A549 (cell line): ENCODE results near the gene CXCR5. TPM values are rescaled to one million over a fixed set of nuclear protein-coding genes. Genes with fewer than 3 reads are reported as not detected.
A peak's percentile ranks its signal among the peaks of the same experiment; 100 is the strongest.

ENCODE experiments used
- ATAC-seq, 2 experiments: fragments of 200-7000 bp in 1 of 2; fragments of >200 bp in 1 of 2; cut with Nextera tagmentation in 1 of 2; cut with Tn5 transposase in 1 of 2; 3 replicates each; pipeline versions ENCODE4 v1.8.0 to v1.9.1; 2018 to 2020; ENCODE audit warnings: mild to moderate bottlenecking in 1 of 2, moderate library complexity in 1 of 2
- CTCF ChIA-PET: fragments of 300-600 bp; sonication (Branson Sonifier 250); formaldehyde crosslinking; extraction: SDS; loops from one replicate; lab custom pipeline; 2021; ENCODE audit warnings: antibody characterized with exemption, inconsistent platforms; lab: Yijun Ruan, JAX
- POLR2A ChIA-PET: fragments of 350-600 bp; formaldehyde crosslinking; extraction: SDS; loops from one replicate; lab custom pipeline; 2021; ENCODE audit warnings: antibody characterized with exemption, inconsistent platforms; lab: Yijun Ruan, JAX
- DNase-seq, 2 experiments: peaks; one replicate each; pipeline versions ENCODE4 v3.0.0 to v3.0.0-alpha.2; 2011 to 2016; ENCODE audit warnings: low read depth in 1 of 2, low spot score in 1 of 2
- FAIRE-seq: peaks from 2 replicates; lab custom pipeline; 2011; peaks lifted over from hg19 to GRCh38; lab: Jason Lieb, UNC
- H3K27ac ChIP-seq, 2 experiments: fragments of >200 bp; sonication (Bioruptor Twin); formaldehyde crosslinking; 3 replicates each; pipeline ENCODE4 v1.5.1; 2016 to 2017
- H3K4me1 ChIP-seq: fragments of >200 bp; sonication (Bioruptor Twin); formaldehyde crosslinking; 3 replicates; pipeline ENCODE4 v1.6.1; 2016
- H3K4me2 ChIP-seq: fragments of >200 bp; sonication (Bioruptor Twin); formaldehyde crosslinking; 3 replicates; pipeline ENCODE4 v1.6.1; 2016
- H3K4me3 ChIP-seq: fragments of >200 bp; sonication (Bioruptor Twin); formaldehyde crosslinking; 3 replicates; pipeline ENCODE4 v1.5.1; 2016
- H3K9me3 ChIP-seq: fragments of >200 bp; sonication (Bioruptor Twin); formaldehyde crosslinking; 3 replicates; pipeline ENCODE4 v1.6.1; 2016
- BHLHE40 ChIP-seq: IDR thresholded peaks from 2 replicates; pipeline ENCODE4 v1.6.1; 2012; ENCODE audit warnings: low read depth, low read length, inconsistent platforms
- CEBPB ChIP-seq, 2 experiments: fragments of >200 bp in 1 of 2; sonication (Bioruptor Twin) in 1 of 2; formaldehyde crosslinking in 1 of 2; IDR thresholded peaks; 2 replicates each; pipeline ENCODE4 v1.6.1; 2012 to 2016
- EHF ChIP-seq: fragments of 250-450 bp; sonication (Bioruptor Pico); IDR thresholded peaks from 2 replicates; pipeline ENCODE4 v1.5.0; 2020; ENCODE audit warnings: mild to moderate bottlenecking
- EHMT2 ChIP-seq: fragments of 200-600 bp; sonication (generic); IDR thresholded peaks from 2 replicates; pipeline ENCODE4 v1.6.1; 2016; ENCODE audit warnings: antibody characterized with exemption, low read depth, mild to moderate bottlenecking, moderate library complexity
- EP300 ChIP-seq, 2 experiments: fragments of >200 bp; sonication (Bioruptor Twin); formaldehyde crosslinking; IDR thresholded peaks; 2 replicates in 1 of 2; 3 replicates in 1 of 2; pipeline ENCODE4 v1.6.1; 2016 to 2017
- FOSB ChIP-seq: fragments of 250-450 bp; sonication (Bioruptor Pico); IDR thresholded peaks from 2 replicates; pipeline ENCODE4 v1.5.0; 2020; ENCODE audit warnings: mild to moderate bottlenecking, moderate library complexity
- FOSL2 ChIP-seq, 2 experiments: fragments of 450-650 bp in 1 of 2; fragments of >200 bp in 1 of 2; sonication (Bioruptor Twin) in 1 of 2; formaldehyde crosslinking; IDR thresholded peaks; 2 replicates each; pipeline versions ENCODE4 v1.5.0 to v1.6.1; 2016 to 2020; ENCODE audit warnings: mild to moderate bottlenecking in 1 of 2, moderate library complexity in 1 of 2
- FOXS1 ChIP-seq: fragments of 250-450 bp; sonication (Bioruptor Pico); IDR thresholded peaks from 2 replicates; pipeline ENCODE4 v1.5.0; 2020; ENCODE audit warnings: mild to moderate bottlenecking, moderate library complexity
- GATA3 ChIP-seq: IDR thresholded peaks from 2 replicates; pipeline ENCODE4 v1.6.1; 2012; ENCODE audit warnings: borderline replicate concordance
- HOXA7 ChIP-seq: fragments of 250-450 bp; sonication (Bioruptor Pico); IDR thresholded peaks from 2 replicates; pipeline ENCODE4 v1.5.0; 2020; ENCODE audit warnings: mild to moderate bottlenecking, moderate library complexity
- HOXB13 ChIP-seq: fragments of 250-450 bp; sonication (Bioruptor Pico); IDR thresholded peaks from 2 replicates; pipeline ENCODE4 v1.5.0; 2020; ENCODE audit warnings: low read depth, mild to moderate bottlenecking, moderate library complexity
- HOXB5 ChIP-seq: fragments of 250-450 bp; sonication (Bioruptor Pico); IDR thresholded peaks from 2 replicates; pipeline ENCODE4 v1.5.0; 2020; ENCODE audit warnings: mild to moderate bottlenecking, moderate library complexity
- JUN ChIP-seq, 2 experiments: fragments of >200 bp; sonication (Bioruptor Twin); formaldehyde crosslinking; IDR thresholded peaks; 2 replicates in 1 of 2; 3 replicates in 1 of 2; pipeline ENCODE4 v1.6.1; 2016 to 2017
- JUNB ChIP-seq: fragments of >200 bp; sonication (Bioruptor Twin); formaldehyde crosslinking; IDR thresholded peaks from 2 replicates; pipeline ENCODE4 v1.6.1; 2016
- KDM1A ChIP-seq: fragments of 200-600 bp; sonication (generic); IDR thresholded peaks from 2 replicates; pipeline ENCODE4 v1.6.1; 2016; ENCODE audit warnings: low read depth, mild to moderate bottlenecking
- KDM5A ChIP-seq: fragments of 200-600 bp; sonication (generic); IDR thresholded peaks from 2 replicates; pipeline ENCODE4 v1.6.1; 2016; ENCODE audit warnings: antibody characterized with exemption, mild to moderate bottlenecking
- MAZ ChIP-seq: fragments of 150-350 bp; IDR thresholded peaks from 2 replicates; pipeline ENCODE4 v1.6.1; 2014; ENCODE audit warnings: antibody characterized with exemption, low read depth, low read length, borderline replicate concordance
- NFE2L2 ChIP-seq: fragments of 150-350 bp; conservative IDR thresholded peaks from 2 replicates; pipeline ENCODE4 v1.6.1; 2014; ENCODE audit warnings: low read length
- NPAS2 ChIP-seq: fragments of 250-450 bp; sonication (Bioruptor Pico); IDR thresholded peaks from 2 replicates; pipeline ENCODE4 v1.8.0; 2022; ENCODE audit warnings: mild to moderate bottlenecking, moderate library complexity, borderline replicate concordance
- PHF8 ChIP-seq: fragments of 200-600 bp; sonication (generic); IDR thresholded peaks from 2 replicates; pipeline ENCODE4 v1.6.1; 2016; ENCODE audit warnings: low read depth, mild to moderate bottlenecking, antibody characterized with exemption, moderate library complexity, borderline replicate concordance
- POLR2A ChIP-seq: IDR thresholded peaks from 2 replicates; pipeline ENCODE4 v1.6.1; 2012; ENCODE audit warnings: mild to moderate bottlenecking, low read length
- RARB ChIP-seq: fragments of 250-450 bp; sonication (Bioruptor Pico); IDR thresholded peaks from 2 replicates; pipeline ENCODE4 v1.8.0; 2021; ENCODE audit warnings: mild to moderate bottlenecking, moderate library complexity
- RNF2 ChIP-seq: fragments of 200-600 bp; sonication (generic); IDR thresholded peaks from 2 replicates; pipeline ENCODE4 v1.6.1; 2016; ENCODE audit warnings: low read depth, mild to moderate bottlenecking, antibody characterized with exemption, moderate library complexity, borderline replicate concordance
- TFCP2L1 ChIP-seq: fragments of 250-450 bp; sonication (Bioruptor Pico); IDR thresholded peaks from 2 replicates; pipeline ENCODE4 v1.5.0; 2021; ENCODE audit warnings: mild to moderate bottlenecking
- TP53 ChIP-seq: fragments of 250-450 bp; sonication (Bioruptor Pico); IDR thresholded peaks from 2 replicates; pipeline ENCODE4 v1.5.0; 2021; ENCODE audit warnings: mild to moderate bottlenecking, moderate library complexity
- ZSCAN20 ChIP-seq: fragments of 250-450 bp; sonication (Bioruptor Pico); IDR thresholded peaks from 2 replicates; pipeline ENCODE4 v1.8.0; 2022; ENCODE audit warnings: mild to moderate bottlenecking, moderate library complexity
- WGBS: methylation state at CpG from one replicate; pipeline ENCODE4 v1.1.6; 2017; ENCODE audit errors: missing lambda C conversion rate; 5-methylcytosine and 5-hydroxymethylcytosine counted together
- polyA plus RNA-seq, 4 experiments: library from polyadenylated mRNA; depleted of rRNA in 3 of 4; stranded (reverse); fragments of >200 nt; fragmentation: RNase III in 1 of 4; extraction: RNeasy Plus Mini Kit Qiagen cat#74134 plus additional on column Dnase treatment in 1 of 4; gene quantifications; 2 replicates in 3 of 4; 3 replicates in 1 of 4; pipeline ENCODE4 v1.2.3, GENCODE V29; 2011 to 2017
- TF ChIP-seq, protein P1 (sequence below): fragments of 250-450 bp; sonication (Bioruptor Pico); IDR thresholded peaks from 2 replicates; pipeline ENCODE4 v1.5.0; 2020; ENCODE audit warnings: low read depth, mild to moderate bottlenecking, moderate library complexity
- TF ChIP-seq, protein P2 (sequence below): IDR thresholded peaks from 2 replicates; pipeline ENCODE4 v1.6.1; 2012
- TF ChIP-seq, protein P3 (sequence below): IDR thresholded peaks from 2 replicates; pipeline ENCODE4 v1.6.1; 2012
- TF ChIP-seq, protein P4 (sequence below): fragments of >200 bp; sonication (Bioruptor Twin); formaldehyde crosslinking; IDR thresholded peaks from 3 replicates; pipeline ENCODE4 v1.6.1; 2016

The CXCR5 gene
- polyA plus RNA-seq, 2 of the 4 experiments (the other 2 are of a cell fraction) = 0.04 TPM; not detected in 1

DNA sequence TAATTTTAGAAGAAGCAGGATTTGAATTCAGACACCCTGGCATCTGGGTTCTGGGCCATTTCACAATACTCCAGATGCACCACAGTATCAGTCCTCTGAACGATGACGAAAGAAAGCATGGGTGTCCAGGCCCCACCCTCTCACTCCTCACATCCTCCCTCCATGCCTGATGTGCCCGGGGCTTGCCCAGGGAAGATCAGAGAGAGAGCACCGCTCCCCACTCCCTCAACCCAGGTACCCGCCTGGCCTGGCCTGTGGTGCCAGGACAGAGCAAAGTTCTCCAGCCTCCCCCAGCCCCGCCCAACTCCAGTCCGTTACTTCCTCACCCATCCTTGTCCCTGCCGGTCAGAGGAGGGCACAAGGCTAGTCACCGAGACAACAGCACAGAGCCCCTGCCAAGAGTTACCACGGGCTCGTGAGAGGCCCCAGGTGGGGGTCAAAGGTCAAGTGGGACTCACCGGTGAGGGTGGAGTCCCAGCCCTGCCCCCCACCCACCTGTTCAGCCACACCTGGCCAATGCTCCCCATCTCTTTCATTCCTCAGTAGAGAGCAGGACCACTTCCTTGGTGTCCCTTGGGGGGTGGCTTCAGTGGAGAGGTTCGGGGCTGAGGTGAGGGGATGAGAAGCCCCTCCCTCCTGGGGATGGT is 33.9 kb downstream of the CXCR5 start:
- TF ChIP-seq, protein P1, sequence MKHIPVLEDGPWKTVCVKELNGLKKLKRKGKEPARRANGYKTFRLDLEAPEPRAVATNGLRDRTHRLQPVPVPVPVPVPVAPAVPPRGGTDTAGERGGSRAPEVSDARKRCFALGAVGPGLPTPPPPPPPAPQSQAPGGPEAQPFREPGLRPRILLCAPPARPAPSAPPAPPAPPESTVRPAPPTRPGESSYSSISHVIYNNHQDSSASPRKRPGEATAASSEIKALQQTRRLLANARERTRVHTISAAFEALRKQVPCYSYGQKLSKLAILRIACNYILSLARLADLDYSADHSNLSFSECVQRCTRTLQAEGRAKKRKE (CRISPR knock-in tag) = peak; percentile 34; the same call in 1 of the 2 replicates
- TF ChIP-seq ZSCAN20 (CRISPR knock-in tag) (0 out of 2 replicates have a peak, but pooled peaks have one; percentile 52), CEBPB (IDR thresholded peaks at IDR 0.05) (peak; percentile 90 to 94), GATA3 (no peak), TP53 (peak; percentile 69; the same call in 1 of the 2 replicates), RARB (CRISPR knock-in tag) (0 out of 2 replicates have a peak, but pooled peaks have one; percentile 14), NPAS2 (no peak), JUN (IDR thresholded peaks at IDR 0.05) (peak; percentile 13 to 58; a peak in 3 of 5 replicates), FOXS1 (CRISPR knock-in tag) (no peak), EP300 (IDR thresholded peaks at IDR 0.05) (peak; percentile 50 to 56; a peak in 1 of 5 replicates), HOXB13 (CRISPR knock-in tag) (0 out of 2 replicates have a peak, but pooled peaks have one; percentile 48), HOXA7 (CRISPR knock-in tag) (peak; percentile 57; the same call in 1 of the 2 replicates), NFE2L2 (no peak), EHF (CRISPR knock-in tag) (peak; percentile 67; the same call in 1 of the 2 replicates), HOXB5 (CRISPR knock-in tag) (no peak; the same call in 1 of the 2 replicates), JUNB (0 out of 2 replicates have a peak, but pooled peaks have one; percentile 9), POLR2A (no peak; the same call in 1 of the 2 replicates), PHF8 (no peak), BHLHE40 (no peak)
- TF ChIP-seq, protein P2, sequence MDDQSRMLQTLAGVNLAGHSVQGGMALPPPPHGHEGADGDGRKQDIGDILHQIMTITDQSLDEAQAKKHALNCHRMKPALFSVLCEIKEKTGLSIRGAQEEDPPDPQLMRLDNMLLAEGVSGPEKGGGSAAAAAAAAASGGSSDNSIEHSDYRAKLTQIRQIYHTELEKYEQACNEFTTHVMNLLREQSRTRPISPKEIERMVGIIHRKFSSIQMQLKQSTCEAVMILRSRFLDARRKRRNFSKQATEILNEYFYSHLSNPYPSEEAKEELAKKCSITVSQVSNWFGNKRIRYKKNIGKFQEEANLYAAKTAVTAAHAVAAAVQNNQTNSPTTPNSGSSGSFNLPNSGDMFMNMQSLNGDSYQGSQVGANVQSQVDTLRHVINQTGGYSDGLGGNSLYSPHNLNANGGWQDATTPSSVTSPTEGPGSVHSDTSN = no peak
- TF ChIP-seq, protein P3, sequence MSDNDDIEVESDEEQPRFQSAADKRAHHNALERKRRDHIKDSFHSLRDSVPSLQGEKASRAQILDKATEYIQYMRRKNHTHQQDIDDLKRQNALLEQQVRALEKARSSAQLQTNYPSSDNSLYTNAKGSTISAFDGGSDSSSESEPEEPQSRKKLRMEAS = peak; percentile 44; the same call in 1 of the 2 replicates
- CTCF ChIA-PET = interaction anchor here (0.8 to 1.3 kb wide), 2 partner anchors 10 to 228 kb away, joined by 3 read pairs; no protein-coding TSS in a partner anchor
- ATAC-seq (peak; percentile 6 to 43), DNase-seq (peak in 1 of 2 experiments; percentile 94), FAIRE-seq (no peak)
- POLR2A ChIA-PET = no interaction called here
- peaks cover 66% of the 10 kb centered on the region for H3K4me1 ChIP-seq
- H3K27ac ChIP-seq = peak overlapping the region; percentile 98 to 100
- no peaks in the 10 kb centered on the region for H3K9me3 ChIP-seq
- WGBS = 0% methylated on average over 2 of the region's 13 CpGs
- peak overlapping the region; percentile 100 for H3K4me2 ChIP-seq
- peak overlapping the region; percentile 43 for H3K4me3 ChIP-seq

DNA sequence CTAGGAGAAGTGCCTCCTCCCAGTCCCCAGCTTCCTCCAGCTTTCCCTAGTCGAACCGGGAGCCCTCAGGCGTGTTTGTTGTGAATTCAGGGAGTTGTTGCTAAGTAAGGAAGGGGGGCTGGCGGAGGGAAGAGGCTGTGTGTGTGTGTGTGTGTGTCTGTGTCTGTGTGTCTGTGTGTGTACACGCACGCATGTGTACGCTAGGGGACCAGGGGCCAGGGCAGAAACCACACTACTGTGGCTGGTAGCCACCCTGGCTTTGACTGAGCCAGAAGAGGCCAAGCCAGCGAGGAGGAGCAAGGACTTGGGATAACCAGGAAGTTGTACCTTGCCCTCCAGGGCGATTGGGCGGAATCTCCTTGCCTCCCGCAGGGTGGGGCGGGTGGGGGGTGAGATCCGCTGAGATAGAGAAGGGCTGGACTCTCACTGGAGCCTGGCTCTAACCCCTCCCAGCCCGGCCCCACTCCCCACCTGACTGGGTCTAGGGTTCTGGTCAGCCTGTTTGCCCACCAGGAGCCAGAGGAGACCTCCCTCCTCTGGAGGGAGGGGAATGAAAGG is 34.5 kb downstream of the CXCR5 start:
- Histone ChIP-seq H3K9me3 (no peaks in the 10 kb centered on the region), H3K4me2 (peak overlapping the region; percentile 100), H3K4me3 (peak overlapping the region; percentile 43), H3K4me1 (peaks cover 60% of the 10 kb centered on the region), H3K27ac (peak overlapping the region; percentile 98 to 100)
- ATAC-seq (peak; percentile 12 to 51), DNase-seq (peak in 1 of 2 experiments; percentile 95), FAIRE-seq (no peak)
- CTCF ChIA-PET = interaction anchor here (1.3 kb wide), 1 partner anchor 10 kb away, joined by 3 read pairs; no protein-coding TSS in a partner anchor
- WGBS = 2% methylated on average over 7 of the region's 14 CpGs
- POLR2A ChIA-PET = no interaction called here
- TF ChIP-seq KDM1A (no peak), POLR2A (peak; percentile 31), FOSL2 (IDR thresholded peaks at IDR 0.05) (no peak), FOSL2 (CRISPR knock-in tag; IDR thresholded peaks at IDR 0.05) (peak; percentile 8; the same call in 1 of the 2 replicates), KDM5A (no peak), RNF2 (no peak), EHMT2 (no peak), HOXA7 (CRISPR knock-in tag) (no peak), TP53 (no peak), TFCP2L1 (CRISPR knock-in tag) (0 out of 2 replicates have a peak, but pooled peaks have one; percentile 24), MAZ (0 out of 2 replicates have a peak, but pooled peaks have one; percentile 55), JUN (IDR thresholded peaks at IDR 0.05) (peak; percentile 18 to 45; a peak in 4 of 5 replicates), FOSB (CRISPR knock-in tag) (peak; percentile 71; the same call in 1 of the 2 replicates)
- TF ChIP-seq, protein P2 = 0 out of 2 replicates have a peak, but pooled peaks have one; percentile 48
- TF ChIP-seq, protein P3 = peak; percentile 62; the same call in 1 of the 2 replicates
- TF ChIP-seq, protein P4, sequence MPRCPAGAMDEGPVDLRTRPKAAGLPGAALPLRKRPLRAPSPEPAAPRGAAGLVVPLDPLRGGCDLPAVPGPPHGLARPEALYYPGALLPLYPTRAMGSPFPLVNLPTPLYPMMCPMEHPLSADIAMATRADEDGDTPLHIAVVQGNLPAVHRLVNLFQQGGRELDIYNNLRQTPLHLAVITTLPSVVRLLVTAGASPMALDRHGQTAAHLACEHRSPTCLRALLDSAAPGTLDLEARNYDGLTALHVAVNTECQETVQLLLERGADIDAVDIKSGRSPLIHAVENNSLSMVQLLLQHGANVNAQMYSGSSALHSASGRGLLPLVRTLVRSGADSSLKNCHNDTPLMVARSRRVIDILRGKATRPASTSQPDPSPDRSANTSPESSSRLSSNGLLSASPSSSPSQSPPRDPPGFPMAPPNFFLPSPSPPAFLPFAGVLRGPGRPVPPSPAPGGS = no peak
